ENCODE measurements around the gene RPL36. TPM values are rescaled to one million over a fixed set of nuclear protein-coding genes. Genes with fewer than 3 reads are reported as not detected.
A peak's percentile ranks its signal among the peaks of the same experiment; 100 is the strongest.

Gene RPL36
- total RNA-seq, 2 donors from 2014 or later = 280 to 342 TPM

- Histone ChIP-seq H3K4me1 (peaks cover 20% of the 10 kb centered on the region), H3K27me3 (no peaks in the 10 kb centered on the region), H3K4me3 (no peak overlapping the region), H3K36me3 (replicated peaks in 1 of 2; ENCODE audit: insufficient read depth in 1 of 2, low read depth in 2 of 2) (peaks cover 6 to 16% of the 10 kb centered on the region in 2 donors), H3K27ac (no peak overlapping the region), H3K9me3 (no peaks in the 10 kb centered on the region)
- WGBS, 2 donors = 89 to 94% methylated on average over 1 to 8 of the region's 8 CpGs
- ATAC-seq (no peak), DNase-seq (peak in 1 of 4 donors; percentile 12)
- no peak for TF ChIP-seq POLR2A (IDR thresholded peaks at IDR 0.05)
- no peak for TF ChIP-seq CTCF (IDR thresholded peaks at IDR 0.05)
- intact Hi-C loops (cut with DNase I) = no loop called here
Observed at GRCh38 chr19:5694956-5695648, 5.0 kb downstream of the RPL36 start.

GRCh38 chr19:5695649-5696195 is 5.6 kb downstream of the RPL36 start:
- H3K4me1 ChIP-seq = peaks cover 20% of the 10 kb centered on the region
- DNase-seq = peak in 1 of 4 donors; percentile 12
- peaks cover 6 to 16% of the 10 kb centered on the region in 2 donors for H3K36me3 ChIP-seq (replicated peaks in 1 of 2; ENCODE audit: insufficient read depth in 1 of 2, low read depth in 2 of 2)
- WGBS, 2 donors = 82 to 100% methylated on average over 1 to 25 of the region's 28 CpGs
- no peak overlapping the region for H3K4me3 ChIP-seq
- H3K27me3 ChIP-seq = no peaks in the 10 kb centered on the region
- intact Hi-C loops (cut with DNase I) = no loop called here
- TF ChIP-seq POLR2A (IDR thresholded peaks at IDR 0.05) = no peak
- TF ChIP-seq CTCF (IDR thresholded peaks at IDR 0.05) = no peak
- no peaks in the 10 kb centered on the region for H3K9me3 ChIP-seq
- ATAC-seq = no peak
- H3K27ac ChIP-seq = no peak overlapping the region

- intact Hi-C loops (cut with DNase I) = no loop called here
- Histone ChIP-seq H3K4me1 (peaks cover 18% of the 10 kb centered on the region), H3K27ac (no peak overlapping the region), H3K27me3 (no peaks in the 10 kb centered on the region), H3K36me3 (replicated peaks in 1 of 2; ENCODE audit: insufficient read depth in 1 of 2, low read depth in 2 of 2) (peaks cover 6 to 16% of the 10 kb centered on the region in 2 donors), H3K4me3 (no peak overlapping the region), H3K9me3 (no peaks in the 10 kb centered on the region)
- WGBS, 2 donors = 90% methylated on average over 39 of the region's 42 CpGs; no CpG with 5 or more reads in 1 of the 2 donors
- DNase-seq (peak in 1 of 4 donors; percentile 18), ATAC-seq (no peak)
- TF ChIP-seq POLR2A (IDR thresholded peaks at IDR 0.05) = no peak
- no peak for TF ChIP-seq CTCF (IDR thresholded peaks at IDR 0.05)
Observed at GRCh38 chr19:5696196-5697021, 6.3 kb downstream of the RPL36 start.

GRCh38 chr19:5697022-5697889 is 7.2 kb downstream of the RPL36 start:
- Histone ChIP-seq H3K27me3 (no peaks in the 10 kb centered on the region), H3K4me3 (no peak overlapping the region), H3K9me3 (no peaks in the 10 kb centered on the region), H3K27ac (no peak overlapping the region), H3K36me3 (replicated peaks in 1 of 2; ENCODE audit: insufficient read depth in 1 of 2, low read depth in 2 of 2) (peaks cover 6 to 15% of the 10 kb centered on the region in 2 donors), H3K4me1 (peaks cover 10% of the 10 kb centered on the region)
- WGBS, 2 donors = 89 to 90% methylated on average over 19 to 25 of the region's 25 CpGs
- intact Hi-C loops (cut with DNase I) = no loop called here
- ATAC-seq = no peak
- DNase-seq = peak in 1 of 4 donors; percentile 16
- TF ChIP-seq POLR2A (IDR thresholded peaks at IDR 0.05) = no peak

Measured in body of pancreas (tissue), 4 donors.